K562 (cell line): ENCODE data around the gene SPHK2. TPM values are rescaled to one million over a fixed set of nuclear protein-coding genes. Genes with fewer than 3 reads are reported as not detected.
A peak's percentile ranks its signal among the peaks of the same experiment; 100 is the strongest.

Source experiments
- CBFB ChIP-seq: sonication (generic); formaldehyde crosslinking; IDR thresholded peaks from 2 replicates; pipeline ENCODE4 v1.4.0; 2020; ENCODE audit warnings: mild to moderate bottlenecking, missing genetic modification reagents
- CCNT2 ChIP-seq: IDR thresholded peaks from 2 replicates; pipeline ENCODE4 v1.6.1; 2011; ENCODE audit warnings: borderline replicate concordance, low read depth, mild to moderate bottlenecking, moderate library complexity, mixed read lengths, low read length; ENCODE audit not compliant: insufficient read length; ENCODE audit errors: extremely low read depth
- FIP1L1 ChIP-seq: fragments of 200-400 bp; formaldehyde crosslinking; IDR thresholded peaks from 2 replicates; pipeline ENCODE4 v1.6.1; 2018; ENCODE audit warnings: mild to moderate bottlenecking, low read depth, low read length; ENCODE audit not compliant: poor library complexity, severe bottlenecking
- FOXK2 ChIP-seq, 2 experiments: fragments of 450-650 bp; IDR thresholded peaks in 1 of 2; conservative IDR thresholded peaks in 1 of 2; 2 replicates each; pipeline ENCODE4 v1.6.1; 2016; ENCODE audit warnings: low read depth in 2 of 2, mild to moderate bottlenecking in 1 of 2
- FOXM1 ChIP-seq, 2 experiments: fragments of 450-650 bp in 1 of 2; sonication (generic) in 1 of 2; formaldehyde crosslinking in 1 of 2; IDR thresholded peaks; 2 replicates each; pipeline versions ENCODE4 v1.6.1 to v1.9.0; 2017 to 2022; ENCODE audit warnings: low read depth in 2 of 2, mild to moderate bottlenecking in 2 of 2, missing genetic modification reagents in 1 of 2, moderate library complexity in 1 of 2
- HDAC1 ChIP-seq, 2 experiments: fragments of 450-650 bp; IDR thresholded peaks; 2 replicates each; pipeline ENCODE4 v1.6.1; 2016 to 2017; ENCODE audit warnings: inconsistent platforms in 1 of 2, mild to moderate bottlenecking in 1 of 2, moderate library complexity in 1 of 2
- NEUROD1 ChIP-seq: fragments of 150-350 bp; IDR thresholded peaks from 2 replicates; pipeline ENCODE4 v1.6.1; 2014; ENCODE audit warnings: borderline replicate concordance, low read length, low read depth; ENCODE audit not compliant: partially characterized antibody
- NR0B1 ChIP-seq: fragments of 450-650 bp; IDR thresholded peaks from one replicate; pipeline ENCODE4 v1.6.1; 2018; ENCODE audit warnings: mild to moderate bottlenecking, moderate library complexity; ENCODE audit not compliant: partially characterized antibody
- NR3C1 ChIP-seq: sonication (generic); formaldehyde crosslinking; IDR thresholded peaks from 2 replicates; pipeline ENCODE4 v1.8.1; 2022; ENCODE audit warnings: missing genetic modification reagents
- SOX6 ChIP-seq: fragments of 450-650 bp; IDR thresholded peaks from 2 replicates; pipeline ENCODE4 v1.6.1; 2014; ENCODE audit warnings: mild to moderate bottlenecking
- ZBTB40 ChIP-seq, 2 experiments: fragments of 450-650 bp in 1 of 2; sonication (generic) in 1 of 2; formaldehyde crosslinking in 1 of 2; IDR thresholded peaks; 2 replicates each; pipeline versions ENCODE4 v1.7.1 to v1.9.0; 2016 to 2022; ENCODE audit warnings: inconsistent platforms in 1 of 2, mild to moderate bottlenecking in 1 of 2, missing genetic modification reagents in 1 of 2
- ZFP91 ChIP-seq: sonication (generic); formaldehyde crosslinking; IDR thresholded peaks from 2 replicates; pipeline ENCODE4 v1.8.0; 2022; ENCODE audit warnings: mild to moderate bottlenecking, missing genetic modification reagents
- ZNF143 ChIP-seq: sonication (generic); formaldehyde crosslinking; IDR thresholded peaks from 2 replicates; pipeline ENCODE4 v1.9.0; 2022; ENCODE audit warnings: mild to moderate bottlenecking, missing genetic modification reagents
- ZNF239 ChIP-seq: fragments of 250-450 bp; sonication (Bioruptor Pico); IDR thresholded peaks from 2 replicates; pipeline ENCODE4 v1.4.0; 2020; ENCODE audit warnings: mild to moderate bottlenecking
- ZNF3 ChIP-seq: fragments of 250-450 bp; sonication (Bioruptor Pico); IDR thresholded peaks from 2 replicates; pipeline ENCODE4 v1.5.0; 2021; ENCODE audit warnings: mild to moderate bottlenecking, moderate library complexity
- polyA plus RNA-seq, 8 experiments: library from polyadenylated mRNA; depleted of rRNA in 4 of 8; stranded (reverse) in 5 of 8; unstranded in 3 of 8; fragments of >200 nt; fragmentation: Nextera tagmentation in 2 of 8; fragmentation: Illumina TruSeq in 1 of 8; extraction: Ambion mirVana in 2 of 8; extraction: Trizol in 1 of 8; gene quantifications; 2 replicates each; pipeline versions ENCODE4 v1.2.1 to v1.2.3, GENCODE V29; 2011 to 2014; ENCODE audit warnings: inconsistent platforms in 1 of 8, missing spikeins in 1 of 8
- total RNA-seq, 7 experiments: library from RNA; depleted of rRNA in 6 of 7; stranded (reverse); fragments of >200 nt in 6 of 7; fragmentation: Illumina TruSeq in 2 of 7; extraction: Trizol in 2 of 7; gene quantifications; 2 replicates each; pipeline versions ENCODE4 v1.2.1 to v1.2.3, GENCODE V29; 2011 to 2021; ENCODE audit warnings: low replicate concordance in 1 of 7

The SPHK2 gene
- total and polyA plus RNA-seq, 9 of the 15 experiments (the other 6 are each of a cell fraction or from before 2014, with no cell fraction given), result 0.10 to 15.2 (median 2.9) TPM

GRCh38 chr19:48637449-48637947, 18.2 kb downstream of the SPHK2 start (continued):
- TF ChIP-seq ZBTB40 (IDR thresholded peaks at IDR 0.05) (peak; percentile 27; the same call in 1 of the 2 replicates), ZBTB40 (CRISPR knock-in tag; IDR thresholded peaks at IDR 0.05) (peak; percentile 61; the same call in 1 of the 2 replicates), ZNF3 (no peak), HDAC1 (IDR thresholded peaks at IDR 0.05) (peak in 1 of 2 experiments; percentile 44; a peak in 1 of 4 replicates), NR3C1 (peak; percentile 97; the same call in 1 of the 2 replicates), NEUROD1 (peak; percentile 80), CCNT2 (peak; percentile 93), SOX6 (0 out of 2 replicates have a peak, but pooled peaks have one; percentile 49), FIP1L1 (peak; percentile 71), FOXM1 (IDR thresholded peaks at IDR 0.05; ENCODE audit: low read depth) (peak; percentile 85), FOXM1 (CRISPR knock-in tag; IDR thresholded peaks at IDR 0.05; ENCODE audit: low read depth) (peak; percentile 82), FOXK2 (conservative IDR thresholded peaks at IDR 0.05 in 1 of 2, IDR thresholded peaks at IDR 0.05 in 1 of 2; ENCODE audit: low read depth in 2 of 2) (peak; percentile 71 to 81), ZNF239 (CRISPR knock-in tag) (no peak), ZNF143 (no peak), CBFB (CRISPR knock-in tag) (peak; percentile 76; the same call in 1 of the 2 replicates), NR0B1 (no peak), ZFP91 (CRISPR knock-in tag) (peak; percentile 96)
